Mucosa of gallbladder (tissue), 1 donor: ENCODE data around the gene BARX1. TPM values are rescaled to one million over a fixed set of nuclear protein-coding genes. Genes with fewer than 3 reads are reported as not detected.

Source experiments
- total RNA-seq: library from RNA; stranded (reverse); gene quantifications from one replicate; pipeline ENCODE4 v1.2.1, GENCODE V29; 2021
- donor health status: DM: no; HTN: no; CAD: no.

Gene BARX1
- total RNA-seq, 1 donor from 2014 or later, result 2.9 TPM

Other genes starting within 250 kb of the BARX1 start
- 4.6 TPM for gene PTPDC1, start 129.1 kb upstream of the BARX1 start, total RNA-seq